Stimulated activated CD4-positive, alpha-beta T cell treated with anti-CD3 and anti-CD28 coated beads, Interleukin-12 subunit alpha, Interleukin-12 subunit beta, amount 100 ng/mL, for 48 hours (primary cell): Measurements from ENCODE around the gene SCRN1.
"Not testable (repeated sequence)": the region's sequence is repeated elsewhere in the genome, so short reads cannot be mapped to it uniquely, and the experiment has no call there.

ENCODE experiments used
- DNase-seq, 3 donors: peaks; one replicate each; pipeline ENCODE4 v3.0.0-alpha.2; 2020; ENCODE audit warnings: low read depth in 2 of 3, low spot score in 1 of 3

The SCRN1 gene

DNA sequence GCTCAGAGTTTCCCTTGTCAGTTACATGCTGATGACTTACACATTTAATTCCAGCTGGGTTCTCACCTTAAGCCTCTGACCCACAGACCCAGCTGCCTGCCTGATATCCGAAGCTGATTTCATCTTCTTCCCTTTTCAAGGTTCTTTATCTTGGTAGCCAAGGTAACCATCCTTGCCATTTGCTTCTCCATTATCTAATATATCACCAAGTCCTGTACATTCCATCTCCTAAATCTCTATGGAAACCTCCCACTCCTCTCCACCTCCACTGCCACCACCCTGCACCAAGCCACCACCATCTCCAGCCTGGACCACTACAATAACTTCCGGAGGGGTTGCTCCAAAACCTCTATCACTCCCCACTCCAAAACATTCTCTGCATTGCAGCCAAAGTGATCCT is 19.9 kb downstream of the SCRN1 start:
- DNase-seq = no peak

DNA sequence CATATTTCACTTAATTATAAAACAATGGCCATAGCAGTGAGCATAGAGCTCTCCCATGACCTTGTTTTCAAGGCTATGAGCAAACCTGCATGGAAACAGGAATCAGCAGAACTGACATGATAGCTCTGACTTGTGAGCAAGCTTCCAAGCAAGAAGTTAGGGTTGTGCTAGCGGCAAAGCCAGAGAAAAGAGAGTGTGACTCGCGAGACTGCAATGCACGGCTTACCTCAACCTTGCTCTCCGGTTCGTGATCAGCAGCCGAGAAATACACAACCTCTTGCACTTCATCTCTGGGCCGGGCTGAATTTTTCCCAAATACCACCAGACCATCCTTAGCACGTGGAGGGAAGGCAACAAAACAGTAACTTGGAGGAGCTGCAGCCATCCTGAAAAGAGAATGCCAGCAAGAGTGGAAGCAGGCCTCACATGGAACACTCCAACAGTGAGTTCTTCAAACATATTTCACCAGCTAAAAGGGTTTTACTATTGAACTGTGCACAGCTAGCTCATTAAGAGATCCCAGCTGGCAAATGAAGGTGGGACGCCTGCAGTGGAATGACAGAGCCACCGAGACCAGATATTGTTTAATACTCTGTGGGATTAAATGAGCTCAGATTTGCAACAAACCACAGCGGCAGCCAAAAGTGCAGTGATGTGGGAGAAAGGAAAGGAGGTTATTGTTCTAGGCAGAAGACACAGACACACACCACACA is 20.8 kb downstream of the SCRN1 start:
- no peak for DNase-seq

DNA sequence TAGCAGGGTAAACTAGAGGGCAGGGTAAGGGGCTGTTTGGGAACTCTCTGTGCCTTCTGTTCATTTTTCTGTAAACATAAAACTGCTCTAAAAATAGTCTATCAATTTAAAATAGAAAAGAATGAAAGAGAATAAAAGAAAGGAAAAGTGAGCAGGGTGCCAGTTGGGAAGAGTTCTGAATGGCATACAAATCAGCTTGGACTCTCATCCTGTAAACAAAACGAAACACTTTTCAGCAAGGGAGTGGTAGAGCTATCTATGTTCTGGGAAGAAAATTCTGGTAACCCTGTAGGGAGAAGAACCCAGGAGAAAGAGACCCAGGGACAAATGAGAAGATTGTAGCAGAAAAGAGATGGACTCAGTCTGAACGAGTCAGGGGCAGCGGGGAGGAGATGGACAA is 24.6 kb downstream of the SCRN1 start:
- DNase-seq = no peak

- DNase-seq = no peak
These were observed 27.6 kb downstream of the SCRN1 start for GRCh38 chr7:29962035-29962434.

DNA sequence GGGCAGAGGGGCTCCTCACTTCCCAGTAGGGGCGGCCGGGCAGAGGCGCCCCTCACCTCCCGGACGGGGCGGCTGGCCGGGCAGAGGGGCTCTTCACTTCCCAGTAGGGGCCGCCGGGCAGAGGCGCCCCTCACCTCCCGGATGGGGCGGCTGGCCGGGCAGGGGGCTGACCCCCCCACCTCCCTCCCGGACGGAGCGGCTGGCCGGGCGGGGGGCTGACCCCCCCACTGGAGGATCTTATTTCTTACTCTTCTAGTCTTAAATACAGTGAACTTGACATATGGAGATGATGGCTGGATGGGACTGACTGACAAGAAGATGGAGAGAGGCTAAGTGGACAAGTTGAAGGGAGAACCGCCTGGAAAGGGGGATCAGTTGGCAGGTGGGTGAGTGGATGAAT is 28.0 kb downstream of the SCRN1 start:
- DNase-seq = not testable (repeated sequence)

DNA sequence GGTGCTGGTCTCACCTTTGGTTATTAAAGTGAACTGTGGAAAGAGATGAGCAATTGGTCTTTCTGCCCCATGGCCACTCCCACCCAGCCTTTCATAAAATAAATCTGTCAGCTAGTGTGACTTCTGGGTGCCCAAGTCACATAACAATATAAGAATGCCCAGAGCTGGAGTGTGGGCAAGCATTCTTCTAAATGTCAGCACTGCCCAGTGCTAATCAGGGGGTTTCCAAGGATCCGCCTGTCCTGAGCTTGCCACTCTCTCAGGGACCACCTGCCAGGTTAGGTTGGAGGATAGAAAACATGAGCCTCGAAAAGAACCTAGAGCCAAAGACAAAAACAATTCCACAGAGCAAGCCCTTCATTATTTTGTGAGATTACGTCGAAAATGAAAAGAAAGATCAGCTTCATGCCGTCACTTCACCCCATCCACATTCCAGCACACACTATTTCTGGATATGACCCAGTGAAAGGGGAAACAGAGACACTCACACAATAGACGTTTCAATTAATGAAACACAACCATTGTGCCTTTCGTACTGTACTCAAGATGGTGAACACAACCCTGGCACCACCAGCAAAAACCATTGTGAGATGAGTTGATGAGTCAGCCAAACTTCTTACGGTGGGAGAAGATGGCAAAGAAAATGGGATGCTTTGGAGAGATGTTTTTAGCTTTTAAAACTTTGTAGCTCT is 30.8 kb downstream of the SCRN1 start:
- no peak for DNase-seq

- DNase-seq = no peak
These were observed 31.9 kb downstream of the SCRN1 start for GRCh38 chr7:29957521-29958310.

DNA sequence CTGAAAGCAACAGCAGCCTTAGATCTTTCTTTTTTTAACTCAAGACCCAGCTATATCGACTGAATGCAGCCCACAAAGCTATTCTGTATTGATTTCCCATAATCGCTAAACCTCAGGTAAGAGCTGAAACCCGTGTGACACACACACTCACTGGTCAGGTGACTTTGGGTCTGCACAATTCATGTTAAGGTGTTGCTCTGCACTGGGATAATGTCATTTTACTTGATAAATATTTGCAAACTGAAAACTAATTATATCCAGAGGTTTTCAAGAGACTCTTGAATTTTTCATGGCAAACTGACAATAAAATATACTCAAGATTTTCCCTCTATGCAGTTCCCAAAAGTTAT is 33.1 kb downstream of the SCRN1 start:
- DNase-seq = no peak

DNA sequence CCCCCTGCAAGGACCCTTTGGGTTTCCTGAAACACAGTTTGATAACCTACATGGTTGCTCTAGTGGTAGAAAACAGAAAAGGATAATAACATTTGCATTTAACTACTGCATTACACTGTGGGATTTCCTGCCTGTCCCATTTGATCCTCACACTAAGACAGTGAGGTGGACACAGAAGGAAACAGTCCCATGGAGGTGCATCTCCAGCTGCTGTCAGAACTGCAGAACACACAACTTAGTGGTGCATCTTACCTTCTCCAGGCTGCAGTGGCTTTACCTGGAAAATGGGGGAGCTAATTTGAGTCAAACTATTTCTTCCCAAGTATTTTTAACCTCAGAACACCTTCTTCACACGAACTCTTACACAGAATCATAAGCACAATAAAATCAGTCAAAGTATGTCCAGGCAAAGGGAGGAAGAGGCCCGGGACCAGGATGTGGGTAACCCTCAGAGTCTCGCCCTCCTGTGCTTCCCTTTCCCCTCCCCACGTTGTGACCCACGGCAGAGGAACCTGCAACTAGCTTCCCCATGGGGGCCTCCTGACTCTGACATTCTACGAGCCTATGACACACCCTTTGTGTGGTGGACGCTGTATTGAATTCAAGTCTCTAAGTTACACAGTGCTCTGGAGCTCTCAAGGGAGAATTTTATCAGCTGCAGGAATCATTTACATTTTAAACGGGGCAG is 33.7 kb downstream of the SCRN1 start:
- DNase-seq = no peak

DNA sequence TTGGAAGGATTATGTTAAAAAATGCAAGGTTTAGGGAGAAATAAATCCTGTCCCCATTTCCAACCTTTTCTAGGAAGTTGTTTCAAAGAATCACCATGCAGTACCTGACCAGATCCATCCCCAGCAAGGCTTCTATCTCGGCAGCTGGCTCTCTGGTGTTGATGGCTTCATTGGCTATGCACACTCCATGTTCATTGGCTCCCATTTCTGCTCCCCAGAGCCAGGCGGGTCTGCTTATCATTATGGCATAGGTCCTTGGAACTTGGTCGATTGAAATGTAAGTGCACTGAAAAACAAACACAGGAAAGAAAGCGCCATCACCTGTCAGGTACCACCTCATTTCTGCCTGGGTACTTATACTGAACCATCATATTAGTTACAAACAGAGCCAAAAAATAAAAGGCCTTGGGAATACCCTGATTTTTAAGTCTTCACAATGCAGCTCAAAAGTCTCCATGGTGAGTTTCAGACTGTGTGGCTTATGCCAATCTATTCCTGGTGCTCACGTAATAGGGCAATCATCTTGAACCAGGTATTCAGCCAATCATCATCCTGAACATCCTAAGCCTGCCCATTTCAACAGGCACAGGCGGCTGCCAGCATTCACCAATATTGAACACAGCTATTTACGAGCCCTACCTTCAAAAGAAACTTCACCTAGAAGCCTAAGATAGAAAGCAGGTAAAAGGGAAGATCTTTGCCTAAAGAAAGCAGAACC is 34.4 kb downstream of the SCRN1 start:
- no peak for DNase-seq

- no peak for DNase-seq
These were observed 35.8 kb downstream of the SCRN1 start for GRCh38 chr7:29953726-29954347.

GRCh38 chr7:29951206-29951605 is 38.4 kb downstream of the SCRN1 start:
- DNase-seq = no peak

DNA sequence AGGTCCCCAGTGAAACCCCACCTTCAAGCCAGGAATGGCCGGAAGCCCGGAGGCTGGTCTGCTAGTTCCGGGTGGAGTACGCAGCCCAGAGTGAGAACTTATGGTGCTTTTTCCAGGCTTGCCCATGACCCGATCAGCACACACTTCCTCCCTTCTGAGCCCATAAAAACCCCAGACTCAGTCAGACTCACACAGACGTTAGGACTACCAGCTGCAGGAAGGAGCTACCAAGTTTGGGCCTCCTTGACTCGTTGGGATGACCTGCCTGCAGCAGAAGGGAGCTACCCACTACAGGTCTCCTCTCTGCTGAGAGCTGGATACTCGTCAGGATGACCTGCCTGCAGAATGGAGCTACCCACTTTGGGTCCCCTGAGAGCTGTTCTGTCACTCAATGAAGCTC is 39.1 kb downstream of the SCRN1 start:
- no peak for DNase-seq

GRCh38 chr7:29948587-29948986 is 41.0 kb downstream of the SCRN1 start:
- no peak for DNase-seq

DNA sequence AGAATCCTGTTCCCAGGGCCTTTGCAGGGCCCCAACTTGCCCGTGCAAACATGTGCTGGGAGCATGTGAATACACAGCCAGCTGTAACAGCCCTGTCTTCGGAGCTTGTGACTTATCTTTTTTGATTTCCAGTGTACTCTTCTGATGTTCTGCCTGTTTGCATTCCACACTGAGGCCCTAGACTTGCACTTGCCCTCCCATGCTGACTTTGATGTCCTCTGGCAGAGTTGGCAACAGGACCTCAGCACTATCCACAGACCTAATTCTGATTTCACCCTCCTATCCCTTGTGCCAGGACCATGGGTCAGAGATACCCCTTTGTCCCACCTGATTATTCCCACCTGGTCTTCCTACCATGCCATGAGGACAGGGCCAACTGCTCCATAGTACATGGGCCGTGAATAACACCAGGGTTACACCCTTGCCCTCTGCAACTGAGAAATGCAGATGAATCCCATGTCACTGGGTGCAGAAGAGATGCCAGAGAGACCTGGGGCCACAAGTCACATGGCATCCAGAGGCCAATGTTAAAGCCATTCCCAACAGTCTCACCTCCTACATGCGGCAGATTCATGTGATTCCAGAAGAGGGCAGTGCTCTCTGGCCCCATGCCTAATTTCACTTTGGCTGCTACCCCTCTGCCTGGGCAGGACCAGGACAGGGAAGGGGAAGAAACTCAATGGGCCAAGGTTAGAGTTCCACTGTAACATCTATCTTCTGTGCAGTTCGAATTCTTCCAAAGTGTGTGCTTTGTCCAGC is 43.0 kb downstream of the SCRN1 start:
- no peak for DNase-seq

DNA sequence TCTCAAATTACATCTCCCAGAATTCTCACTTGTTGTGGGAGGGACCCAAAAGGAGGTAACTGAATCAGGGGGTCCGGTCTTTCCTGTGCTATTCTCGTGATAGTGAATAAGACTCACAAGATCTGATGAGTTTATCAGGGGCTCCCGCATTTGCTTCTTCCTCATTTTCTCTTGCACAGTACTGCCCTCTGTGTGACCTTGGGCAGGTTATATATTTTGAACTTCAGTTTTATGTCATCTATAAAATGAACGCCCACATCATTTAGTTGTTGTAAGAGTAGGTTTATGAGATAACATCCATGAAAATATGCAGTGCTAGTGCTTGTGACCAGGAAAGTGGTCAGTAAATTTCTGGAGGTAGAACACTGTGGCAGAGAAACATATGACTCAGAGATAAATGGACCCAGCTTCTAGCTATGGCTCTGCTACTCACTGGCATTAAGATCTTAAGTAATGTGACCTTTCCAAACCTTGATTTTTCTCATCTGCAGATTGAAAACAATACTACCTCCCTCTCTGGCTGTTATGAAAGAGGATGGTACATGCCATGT is 44.3 kb downstream of the SCRN1 start:
- DNase-seq = no peak

GRCh38 chr7:29940199-29940598 is 49.4 kb downstream of the SCRN1 start:
- DNase-seq = no peak

DNA sequence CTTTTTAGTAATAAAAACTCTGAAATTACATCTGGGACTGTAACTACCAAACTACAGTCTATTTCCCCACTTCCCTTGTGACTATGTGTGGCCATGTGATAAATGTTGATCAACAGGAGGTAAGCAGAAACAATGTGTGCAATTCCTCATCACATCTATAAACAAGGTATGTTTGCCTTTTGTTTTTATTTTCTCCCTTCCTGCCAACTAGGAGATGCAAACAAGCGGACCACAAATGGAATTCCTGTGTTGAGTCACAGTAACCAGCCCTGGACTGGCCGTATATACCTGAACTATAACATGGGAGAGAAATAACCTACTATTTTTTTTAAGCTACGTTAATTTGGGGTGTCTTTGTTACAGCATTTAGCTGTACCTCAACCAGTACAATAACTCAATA is 52.5 kb downstream of the SCRN1 start:
- no peak for DNase-seq

DNA sequence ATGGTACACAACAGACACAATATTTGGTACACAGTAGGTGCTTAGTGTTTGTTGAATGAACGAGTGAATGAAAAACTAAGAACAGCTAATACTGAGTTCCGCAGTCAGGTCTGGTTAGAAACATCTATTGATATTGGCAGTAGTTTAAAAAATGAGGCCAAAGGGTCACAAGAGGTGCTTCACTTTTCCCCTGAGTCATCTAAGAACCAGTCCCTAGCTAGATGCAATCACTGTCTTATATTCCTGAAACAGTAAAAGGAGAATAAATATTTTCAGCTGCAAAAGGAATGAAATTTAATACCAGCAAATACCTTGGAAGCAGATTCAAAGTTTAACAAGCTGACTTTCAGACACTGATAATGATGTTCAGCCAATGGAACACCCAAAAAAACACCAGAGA is 54.5 kb downstream of the SCRN1 start:
- no peak for DNase-seq
